ENCODE results near the gene OLIG2.

OLIG2 gene

DNA sequence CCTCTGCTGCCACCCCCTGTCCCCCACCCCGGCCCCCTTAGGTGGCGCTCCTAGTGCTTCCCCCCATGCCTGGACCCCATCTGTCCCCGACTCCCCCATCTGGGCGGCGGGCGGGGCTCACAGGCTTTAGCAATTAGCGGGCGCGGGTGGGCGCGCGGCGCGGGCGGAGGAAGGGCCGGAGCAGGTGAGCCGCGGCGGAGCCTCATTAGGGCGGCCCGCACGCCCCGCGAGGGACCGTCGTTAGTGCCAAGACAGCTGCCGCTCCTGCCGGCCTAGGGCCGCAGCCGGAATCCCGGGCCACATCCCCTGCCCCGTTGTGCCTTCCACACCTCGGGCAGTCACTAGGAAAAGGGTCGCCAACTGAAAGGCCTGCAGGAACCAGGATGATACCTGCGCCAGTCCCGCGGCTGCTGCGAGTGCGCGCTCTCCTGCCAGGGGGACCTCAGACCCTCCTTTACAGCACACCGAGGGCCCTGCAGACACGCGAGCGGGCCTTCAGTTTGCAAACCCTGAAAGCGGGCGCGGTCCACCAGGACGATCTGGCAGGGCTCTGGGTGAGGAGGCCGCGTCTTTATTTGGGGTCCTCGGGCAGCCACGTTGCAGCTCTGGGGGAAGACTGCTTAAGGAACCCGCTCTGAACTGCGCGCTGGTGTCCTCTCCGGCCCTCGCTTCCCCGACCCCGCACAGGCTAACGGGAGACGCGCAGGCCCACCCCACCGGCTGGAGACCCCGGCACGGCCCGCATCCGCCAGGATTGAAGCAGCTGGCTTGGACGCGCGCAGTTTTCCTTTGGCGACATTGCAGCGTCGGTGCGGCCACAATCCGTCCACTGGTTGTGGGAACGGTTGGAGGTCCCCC lies 7.6 kb downstream of the OLIG2 start:
- no peak for DNase-seq (ENCODE audit: low read depth)

DNA sequence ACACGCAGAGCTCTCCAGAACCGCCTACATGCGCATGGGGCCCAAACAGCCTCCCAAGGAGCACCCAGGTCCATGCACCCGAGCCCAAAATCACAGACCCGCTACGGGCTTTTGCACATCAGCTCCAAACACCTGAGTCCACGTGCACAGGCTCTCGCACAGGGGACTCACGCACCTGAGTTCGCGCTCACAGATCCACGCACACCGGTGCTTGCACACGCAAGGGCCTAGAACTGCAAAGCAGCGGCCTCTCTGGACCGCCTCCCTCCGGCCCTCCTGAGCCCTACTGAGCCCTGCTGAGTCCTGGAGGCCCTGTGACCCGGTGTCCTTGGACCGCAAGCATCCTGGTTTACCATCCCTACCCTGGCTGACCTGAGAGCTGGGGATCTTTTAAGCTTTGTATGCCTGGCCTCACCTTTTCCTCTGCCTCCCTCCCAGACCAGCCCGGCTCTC lies 8.3 kb downstream of the OLIG2 start:
- no peak for DNase-seq (ENCODE audit: low read depth)

DNA sequence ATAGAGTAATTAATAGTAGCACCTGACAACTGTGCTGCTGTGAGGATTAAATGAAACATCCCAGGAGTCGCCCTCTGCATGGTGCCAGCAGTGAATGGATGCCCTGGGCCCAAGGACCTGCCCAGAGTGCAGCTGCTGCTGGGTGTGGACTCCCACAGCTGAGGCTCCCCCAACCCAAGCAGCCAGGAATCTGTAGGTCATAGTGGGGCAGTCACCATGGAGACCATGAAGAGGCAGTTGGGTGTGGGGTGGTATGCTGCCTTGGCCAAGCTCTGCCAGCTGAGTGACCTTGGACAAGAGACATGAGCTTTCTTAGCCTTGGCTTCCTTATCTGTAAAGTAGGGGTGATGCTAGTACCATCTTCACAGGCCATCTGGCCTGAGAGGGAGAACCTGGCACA lies 9.4 kb downstream of the OLIG2 start:
- no peak for DNase-seq (ENCODE audit: low read depth)

DNA sequence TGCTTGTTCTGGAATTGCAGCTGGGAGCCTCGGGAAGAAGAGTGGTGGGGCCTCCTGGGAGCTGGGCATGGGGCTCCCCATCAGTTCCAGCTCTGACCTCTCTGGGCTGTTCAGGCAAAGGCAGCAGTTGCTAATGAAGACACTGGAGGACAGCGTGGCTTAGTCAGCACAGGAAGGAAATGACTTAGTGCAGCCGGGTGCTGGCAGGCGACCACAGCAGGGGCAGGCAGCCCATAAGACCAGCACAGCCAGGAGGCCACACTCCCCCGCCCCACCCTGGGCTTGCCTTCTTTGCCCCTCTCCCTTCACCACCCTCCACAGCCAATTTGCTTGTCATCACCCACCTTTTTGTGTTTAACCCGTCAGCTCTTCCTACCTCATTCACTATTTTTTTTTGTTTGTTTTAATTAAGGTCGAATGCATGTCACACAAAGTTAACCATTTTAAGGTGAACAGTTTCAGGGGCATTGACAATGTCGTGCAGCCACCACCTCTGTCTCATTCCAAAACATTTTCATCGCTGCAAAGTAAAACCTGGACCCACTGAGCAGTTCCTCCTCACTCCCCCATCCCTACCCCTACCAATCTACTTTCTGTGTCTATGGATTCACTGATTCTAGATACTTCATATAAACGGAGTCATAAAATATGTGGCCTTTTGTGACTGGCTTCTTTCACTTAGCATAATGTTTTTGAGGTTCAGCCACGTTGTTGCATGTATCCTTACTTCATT lies 10.9 kb downstream of the OLIG2 start:
- no peak for DNase-seq (ENCODE audit: low read depth)

- no peak for DNase-seq (ENCODE audit: low read depth)
Measured at GRCh38 chr21:33037501-33037900, 11.8 kb downstream of the OLIG2 start.

DNA sequence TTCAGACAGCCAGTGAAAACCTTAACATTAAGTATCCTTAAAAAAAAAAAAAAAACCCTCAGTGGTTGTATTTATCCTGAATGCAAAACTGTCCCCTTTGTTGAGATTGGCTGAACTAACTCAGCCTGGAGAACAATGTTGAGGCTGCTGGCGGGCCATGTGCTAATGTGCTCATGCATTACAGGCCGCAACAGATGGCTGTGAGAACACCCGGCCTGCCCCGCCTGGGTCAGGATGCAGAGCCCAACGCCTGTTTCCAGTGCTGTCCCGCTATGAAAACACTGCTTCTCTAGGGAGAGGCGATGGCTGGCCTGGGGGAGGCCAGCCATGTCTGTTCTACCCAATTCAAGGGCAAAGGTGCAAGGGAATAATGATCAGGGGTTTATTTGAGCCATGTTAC lies 13.8 kb downstream of the OLIG2 start:
- DNase-seq (ENCODE audit: low read depth): no peak

- no peak for DNase-seq (ENCODE audit: low read depth)
Measured at GRCh38 chr21:33040215-33040614, 14.5 kb downstream of the OLIG2 start.

DNA sequence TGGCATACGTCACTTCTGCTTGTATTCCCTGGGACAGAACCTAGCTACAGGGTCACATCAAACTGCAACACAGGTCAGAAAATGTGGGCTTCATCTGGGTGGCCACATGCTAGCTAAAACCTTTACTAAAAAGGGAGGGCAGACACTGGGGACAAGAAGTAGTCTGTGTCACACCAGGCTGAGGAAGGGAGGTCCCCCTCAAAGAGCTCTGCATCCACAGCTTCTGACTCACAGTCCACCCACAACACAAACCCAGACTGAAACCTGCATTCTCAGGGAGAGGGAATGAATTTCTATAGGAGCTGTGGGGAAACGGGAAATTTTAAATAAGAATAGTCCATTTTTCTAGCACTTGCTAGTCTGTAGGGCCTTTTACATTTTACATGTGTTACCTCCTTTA lies 16.2 kb downstream of the OLIG2 start:
- DNase-seq (ENCODE audit: low read depth): no peak

GRCh38 chr21:33042812-33043211 lies 17.1 kb downstream of the OLIG2 start:
- DNase-seq (ENCODE audit: low read depth): peak; percentile 80

DNA sequence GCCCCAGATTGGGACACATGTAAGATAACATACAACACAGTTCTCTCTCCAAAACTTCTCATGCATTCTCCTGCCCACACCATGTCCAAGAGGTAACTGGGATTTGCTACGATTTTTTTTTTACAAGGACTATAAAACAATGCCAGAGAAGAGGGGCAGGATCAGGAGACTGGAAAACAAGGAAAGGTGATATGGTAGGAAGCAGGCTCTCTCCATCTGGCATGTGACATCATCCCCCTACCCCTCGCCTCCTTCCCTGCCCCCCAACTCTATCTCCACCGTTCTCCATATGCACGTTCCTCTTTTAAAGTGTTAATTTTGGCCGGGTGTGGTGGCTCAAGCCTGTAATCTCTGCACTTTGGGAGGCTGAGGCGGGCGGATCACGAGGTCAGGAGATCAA lies 20.7 kb downstream of the OLIG2 start:
- DNase-seq (ENCODE audit: low read depth): no peak

- peak; percentile 26 for DNase-seq (ENCODE audit: low read depth)
Measured at GRCh38 chr21:33047231-33047630, 21.5 kb downstream of the OLIG2 start.

GRCh38 chr21:33051925-33052324 lies 26.2 kb downstream of the OLIG2 start:
- no peak for DNase-seq (ENCODE audit: low read depth)

GRCh38 chr21:33053951-33054350 lies 28.2 kb downstream of the OLIG2 start:
- DNase-seq (ENCODE audit: low read depth): no peak

DNA sequence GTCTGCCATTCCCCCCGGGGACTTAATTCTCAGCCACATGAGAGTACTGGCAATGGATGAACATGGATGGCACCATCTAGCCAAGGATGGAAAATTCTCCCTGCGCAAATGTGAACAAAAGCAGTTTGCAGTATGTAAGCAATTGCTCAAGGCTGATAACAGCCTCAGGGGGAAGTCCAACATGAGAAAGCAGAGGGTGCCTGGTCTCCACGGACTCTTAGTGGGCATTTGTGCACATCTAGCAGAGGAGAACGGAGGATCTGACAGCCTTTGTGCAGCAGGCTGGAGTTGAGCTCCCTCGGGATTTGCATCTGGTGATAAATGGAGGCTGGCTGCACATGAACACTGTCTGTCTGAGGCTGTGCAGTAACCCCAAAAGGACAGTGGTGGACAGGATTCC lies 30.3 kb downstream of the OLIG2 start:
- DNase-seq (ENCODE audit: low read depth): no peak

GRCh38 chr21:33057385-33057940 lies 31.7 kb downstream of the OLIG2 start:
- no peak for DNase-seq (ENCODE audit: low read depth)

DNA sequence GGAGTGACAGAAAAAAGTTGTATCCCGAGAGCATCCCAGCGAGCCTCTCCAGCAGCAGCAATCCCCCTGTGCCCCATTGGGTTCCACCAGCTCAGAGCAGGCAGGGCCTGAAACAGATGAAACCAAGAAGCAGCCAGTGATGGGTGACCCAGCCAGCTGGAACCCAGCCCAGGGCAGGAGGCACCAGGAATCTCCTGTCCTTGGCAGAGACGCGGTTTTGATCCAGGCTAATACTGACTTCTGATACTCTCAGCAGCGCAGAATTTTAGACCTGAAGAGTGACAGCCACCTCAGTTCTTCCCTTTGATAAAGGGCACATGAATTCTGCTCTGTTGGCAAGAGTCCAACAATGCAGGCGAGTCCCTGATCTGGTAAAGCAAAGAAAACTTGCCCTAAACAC lies 32.8 kb downstream of the OLIG2 start:
- no peak for DNase-seq (ENCODE audit: low read depth)

- DNase-seq (ENCODE audit: low read depth): no peak
Measured at GRCh38 chr21:33058957-33059356, 33.2 kb downstream of the OLIG2 start.

DNA sequence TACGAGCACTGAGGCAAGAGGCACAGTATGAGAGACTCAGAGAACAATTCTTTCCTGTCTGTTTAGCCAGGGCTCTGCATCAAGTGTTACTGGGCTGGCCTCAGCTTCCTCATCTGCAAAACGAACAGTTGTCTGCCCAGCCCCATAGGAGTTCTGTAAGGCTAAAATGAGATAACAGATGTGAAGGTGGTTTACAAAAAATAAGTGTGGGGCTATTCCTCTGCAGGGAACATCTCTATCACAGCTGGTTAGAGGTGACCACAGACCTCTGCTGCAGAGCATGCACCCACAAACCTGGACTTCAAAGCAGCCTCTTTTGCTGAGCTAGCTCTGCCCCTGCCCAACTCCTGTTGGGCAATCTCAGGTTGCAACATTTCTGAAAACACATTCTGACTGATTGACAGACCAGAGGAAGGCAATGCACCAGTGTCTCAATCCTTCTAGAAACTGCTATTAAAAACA lies 33.7 kb downstream of the OLIG2 start:
- DNase-seq (ENCODE audit: low read depth): no peak

DNA sequence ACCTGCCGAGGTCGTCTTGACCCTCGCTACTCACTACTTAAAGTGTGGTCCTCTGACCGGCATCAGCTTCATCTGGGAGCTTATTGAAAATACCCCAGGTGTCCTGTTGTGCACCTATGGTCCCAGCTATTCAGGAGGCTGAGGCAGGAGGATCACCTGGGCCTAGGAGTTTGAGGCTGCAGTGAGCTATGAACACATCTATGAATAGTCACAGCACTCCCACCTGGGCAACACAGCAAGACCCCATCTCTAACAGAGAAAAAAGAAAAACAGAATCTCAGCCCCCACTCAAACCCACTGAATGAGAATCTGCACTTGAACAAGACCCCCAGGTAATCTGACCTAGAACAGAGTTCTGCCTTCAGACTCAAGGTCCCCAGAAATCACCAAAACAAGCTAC lies 35.5 kb downstream of the OLIG2 start:
- DNase-seq (ENCODE audit: low read depth): no peak

- DNase-seq (ENCODE audit: low read depth): no peak
Measured at GRCh38 chr21:33063375-33063883, 37.7 kb downstream of the OLIG2 start.

DNA sequence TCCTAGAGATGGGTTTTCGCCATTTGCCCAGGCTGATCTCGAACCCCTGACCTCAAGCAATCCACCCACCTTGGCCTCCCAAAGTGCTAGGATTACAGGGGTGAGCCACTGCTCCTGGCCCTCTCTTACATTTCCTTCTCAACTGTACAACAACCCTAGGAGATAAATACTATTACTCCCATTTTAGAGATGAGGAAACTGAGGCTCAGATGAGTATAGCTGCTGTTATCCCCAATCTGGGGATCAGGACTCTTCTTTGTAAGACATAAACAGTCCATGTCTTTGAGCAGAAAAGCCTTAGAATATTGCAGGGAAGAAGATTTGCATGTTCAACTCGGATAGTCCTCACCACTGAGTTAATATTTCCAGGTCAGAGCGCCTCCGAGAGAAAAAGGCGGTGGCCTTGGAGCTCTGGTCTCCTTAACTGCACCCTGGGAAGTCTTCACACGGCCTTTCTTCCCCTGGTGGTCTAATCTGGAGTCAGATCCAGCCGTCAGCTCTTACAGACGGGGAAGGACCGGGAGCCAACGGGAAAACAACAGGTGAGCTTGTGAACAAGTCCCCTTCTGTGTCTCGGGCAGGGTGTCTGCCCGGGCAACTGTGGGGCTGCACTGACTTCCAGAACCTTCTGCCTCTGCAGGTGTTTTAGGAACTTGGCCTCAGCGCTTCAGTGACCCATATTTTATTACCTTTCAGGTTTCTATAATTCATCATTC lies 38.3 kb downstream of the OLIG2 start:
- DNase-seq (ENCODE audit: low read depth): no peak

Measured in GM04504 (cell line).